HG03066 (cell line): ENCODE data around the gene CYP2D6.

Source experiments
- ATAC-seq: cut with Tn5 transposase; IDR thresholded peaks from one replicate; pipeline ENCODE4 v1.9.1; 2021; ENCODE audit warnings: low read depth; ENCODE audit not compliant: unreplicated experiment

The CYP2D6 gene

GRCh38 chr22:42090596-42091454 is 39.8 kb downstream of the CYP2D6 start, which contains the start of gene NDUFA6:
TSS of gene NDUFA6 (minus strand) at chr22:42090772. CDS start at chr22:42090744, 28 bp downstream.
- ATAC-seq: peak; percentile 90

- ATAC-seq: no peak
Observed at GRCh38 chr22:42086051-42086450, 44.6 kb downstream of the CYP2D6 start.

- no peak for ATAC-seq
Observed at GRCh38 chr22:42084874-42085273, 45.7 kb downstream of the CYP2D6 start.

- no peak for ATAC-seq
Observed at GRCh38 chr22:42083119-42083518, 47.5 kb downstream of the CYP2D6 start.

- no peak for ATAC-seq
Observed at GRCh38 chr22:42080287-42080686, 50.3 kb downstream of the CYP2D6 start.

GRCh38 chr22:42079319-42080251 is 51.0 kb downstream of the CYP2D6 start, which contains the start of gene SMDT1:
TSS of gene SMDT1 (plus strand) at chr22:42079700. CDS start at chr22:42079769, 69 bp downstream.
- ATAC-seq: peak; percentile 85

GRCh38 chr22:42078469-42079318 is 51.9 kb downstream of the CYP2D6 start:
- no peak for ATAC-seq

GRCh38 chr22:42077486-42078125 is 53.0 kb downstream of the CYP2D6 start:
- no peak for ATAC-seq

- no peak for ATAC-seq
Observed at GRCh38 chr22:42076764-42077485, 53.7 kb downstream of the CYP2D6 start.
